Prostate gland (tissue), 2 donors: ENCODE results near the gene KLHL26.

Experiments used
- CTCF ChIP-seq, 4 experiments: fragments of 200-600 bp in 2 of 4; fragments of 450-650 bp in 2 of 4; sonication (generic) in 2 of 4; IDR thresholded peaks; 1 replicate in 3 of 4; 2 replicates in 1 of 4; pipeline ENCODE4 v1.5.1; 2016 to 2019; ENCODE audit warnings: antibody characterized with exemption in 4 of 4, mild to moderate bottlenecking in 2 of 4, moderate library complexity in 2 of 4
- POLR2A ChIP-seq: fragments of 450-650 bp; IDR thresholded peaks from one replicate; pipeline ENCODE4 v1.6.1; 2016; ENCODE audit warnings: antibody characterized with exemption, mild to moderate bottlenecking
- POLR2AphosphoS5 ChIP-seq: sonication (generic); formaldehyde crosslinking; IDR thresholded peaks from one replicate; pipeline ENCODE4 v1.6.1; 2017; ENCODE audit warnings: antibody characterized with exemption

GRCh38 chr19:18616023-18616422 lies 20.8 kb upstream of the KLHL26 start:
- no peak for TF ChIP-seq CTCF (IDR thresholded peaks at IDR 0.05)
- no peak for TF ChIP-seq POLR2A
- no peak for TF ChIP-seq POLR2AphosphoS5
